HepG2 (cell line): ENCODE measurements around the gene CEP97. TPM values are rescaled to one million over a fixed set of nuclear protein-coding genes. Genes with fewer than 3 reads are reported as not detected.

Experiments used
- CBX2 ChIP-seq, 2 experiments: fragments of 200-600 bp in 1 of 2; sonication (generic); formaldehyde crosslinking in 1 of 2; IDR thresholded peaks; 2 replicates each; pipeline versions ENCODE4 v1.7.0 to v1.8.1; 2018 to 2022; ENCODE audit warnings: low read depth in 2 of 2, low read length in 1 of 2, mild to moderate bottlenecking in 1 of 2, missing genetic modification reagents in 1 of 2
- POLR2G ChIP-seq: fragments of 200-400 bp; formaldehyde crosslinking; IDR thresholded peaks from 2 replicates; pipeline ENCODE4 v1.6.1; 2018; ENCODE audit warnings: mild to moderate bottlenecking, low read depth, low read length, moderate library complexity
- SIX1 ChIP-seq: sonication (generic); formaldehyde crosslinking; IDR thresholded peaks from 2 replicates; pipeline ENCODE4 v1.4.0; 2020; ENCODE audit warnings: missing genetic modification reagents, borderline replicate concordance
- SRF ChIP-seq: IDR thresholded peaks from 2 replicates; pipeline ENCODE4 v1.6.1; 2011; ENCODE audit warnings: mild to moderate bottlenecking, low read depth, low read length, moderate library complexity
- ZNF3 ChIP-seq: IDR thresholded peaks from 2 replicates; pipeline ENCODE4 v1.7.0; 2017; ENCODE audit warnings: inconsistent platforms
- ZNF569 ChIP-seq: sonication (generic); formaldehyde crosslinking; IDR thresholded peaks from 2 replicates; pipeline ENCODE4 v1.5.0; 2020; ENCODE audit warnings: mild to moderate bottlenecking, missing genetic modification reagents, moderate library complexity, borderline replicate concordance
- ZNF670 ChIP-seq: sonication (generic); formaldehyde crosslinking; IDR thresholded peaks from 2 replicates; pipeline ENCODE4 v1.8.0; 2022; ENCODE audit warnings: mild to moderate bottlenecking, missing genetic modification reagents, borderline replicate concordance
- ZSCAN9 ChIP-seq: IDR thresholded peaks from 2 replicates; pipeline ENCODE4 v1.6.1; 2016; ENCODE audit warnings: borderline replicate concordance
- polyA plus RNA-seq, 8 experiments: library from polyadenylated mRNA; depleted of rRNA in 3 of 8; stranded (reverse) in 7 of 8; unstranded in 1 of 8; fragments of >200 nt; fragmentation: Illumina TruSeq in 4 of 8; extraction: Trizol in 4 of 8; gene quantifications; 2 replicates each; pipeline versions ENCODE4 v1.2.1 to v1.2.3, GENCODE V29; 2011 to 2016; ENCODE audit warnings: low read depth in 4 of 8, missing spikeins in 1 of 8, mixed read lengths in 1 of 8; ENCODE audit not compliant: insufficient read depth in 1 of 8
- total RNA-seq, 5 experiments: library from RNA; depleted of rRNA; stranded (reverse); fragments of >200 nt; fragmentation: Illumina TruSeq; extraction: Trizol; gene quantifications; 2 replicates each; pipeline ENCODE4 v1.2.3, GENCODE V29; 2016; ENCODE audit warnings: low read depth in 1 of 5
- TF ChIP-seq, protein P1 (sequence below): sonication (generic); formaldehyde crosslinking; IDR thresholded peaks from 2 replicates; pipeline ENCODE4 v1.9.0; 2021; ENCODE audit warnings: missing genetic modification reagents, borderline replicate concordance

CEP97 gene
- total and polyA plus RNA-seq, 2 of the 13 experiments (the other 11 are each of a cell fraction or from before 2014, with no cell fraction given), result 0.99 to 6.5 TPM

DNA sequence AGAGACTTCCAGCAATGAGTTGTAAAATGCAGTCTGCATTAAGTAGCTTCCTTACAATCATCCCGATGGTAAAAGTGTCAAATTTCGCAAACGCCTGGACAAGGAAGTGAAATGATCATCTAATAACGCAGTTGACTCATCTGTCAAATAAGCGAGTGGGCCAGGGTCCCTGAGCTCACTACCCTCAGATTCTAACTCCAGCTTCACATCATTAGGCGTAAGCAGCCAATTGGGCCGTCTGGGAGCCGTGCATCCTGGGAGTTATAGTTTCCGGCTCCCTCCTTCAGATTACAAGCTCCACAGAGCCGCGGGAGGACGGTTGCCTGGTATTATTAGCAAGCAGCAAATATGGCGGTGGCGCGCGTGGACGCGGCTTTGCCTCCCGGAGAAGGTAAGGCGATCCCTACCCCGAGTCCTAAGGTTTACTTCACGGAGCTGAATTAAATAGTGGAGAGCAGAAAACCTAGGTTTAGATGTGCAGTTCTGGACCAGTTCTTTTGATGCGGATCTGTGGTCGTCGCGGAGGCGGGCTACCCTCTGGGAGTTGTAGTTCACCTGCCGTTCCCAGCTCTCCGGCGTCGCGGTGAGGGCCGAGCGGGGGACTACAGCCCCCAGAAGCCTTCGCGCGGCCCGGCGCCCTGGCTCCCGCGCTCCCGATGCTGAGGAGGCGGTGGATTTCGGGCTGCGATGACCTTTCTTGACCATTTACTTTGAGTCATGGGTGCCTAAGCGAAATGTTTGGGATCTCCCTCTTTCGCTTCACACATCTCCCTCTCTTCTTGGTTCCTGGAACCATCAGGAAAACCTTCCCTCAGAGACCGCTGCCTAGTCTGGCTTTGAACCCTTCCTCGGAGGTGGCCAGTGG, at the start of gene CEP97 (continued):
- TF ChIP-seq, protein P1, sequence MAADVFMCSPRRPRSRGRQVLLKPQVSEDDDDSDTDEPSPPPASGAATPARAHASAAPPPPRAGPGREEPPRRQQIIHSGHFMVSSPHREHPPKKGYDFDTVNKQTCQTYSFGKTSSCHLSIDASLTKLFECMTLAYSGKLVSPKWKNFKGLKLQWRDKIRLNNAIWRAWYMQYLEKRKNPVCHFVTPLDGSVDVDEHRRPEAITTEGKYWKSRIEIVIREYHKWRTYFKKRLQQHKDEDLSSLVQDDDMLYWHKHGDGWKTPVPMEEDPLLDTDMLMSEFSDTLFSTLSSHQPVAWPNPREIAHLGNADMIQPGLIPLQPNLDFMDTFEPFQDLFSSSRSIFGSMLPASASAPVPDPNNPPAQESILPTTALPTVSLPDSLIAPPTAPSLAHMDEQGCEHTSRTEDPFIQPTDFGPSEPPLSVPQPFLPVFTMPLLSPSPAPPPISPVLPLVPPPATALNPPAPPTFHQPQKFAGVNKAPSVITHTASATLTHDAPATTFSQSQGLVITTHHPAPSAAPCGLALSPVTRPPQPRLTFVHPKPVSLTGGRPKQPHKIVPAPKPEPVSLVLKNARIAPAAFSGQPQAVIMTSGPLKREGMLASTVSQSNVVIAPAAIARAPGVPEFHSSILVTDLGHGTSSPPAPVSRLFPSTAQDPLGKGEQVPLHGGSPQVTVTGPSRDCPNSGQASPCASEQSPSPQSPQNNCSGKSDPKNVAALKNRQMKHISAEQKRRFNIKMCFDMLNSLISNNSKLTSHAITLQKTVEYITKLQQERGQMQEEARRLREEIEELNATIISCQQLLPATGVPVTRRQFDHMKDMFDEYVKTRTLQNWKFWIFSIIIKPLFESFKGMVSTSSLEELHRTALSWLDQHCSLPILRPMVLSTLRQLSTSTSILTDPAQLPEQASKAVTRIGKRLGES (CRISPR knock-in tag), result no peak
- TF ChIP-seq POLR2G (peak; percentile 49; the same call in 1 of the 2 replicates), ZSCAN9 (no peak), ZNF670 (CRISPR knock-in tag) (0 out of 2 replicates have a peak, but pooled peaks have one; percentile 71), SRF (no peak), SIX1 (CRISPR knock-in tag) (0 out of 2 replicates have a peak, but pooled peaks have one; percentile 11), ZNF569 (no peak), CBX2 (IDR thresholded peaks at IDR 0.05; ENCODE audit: low read depth, low read length) (no peak), CBX2 (CRISPR knock-in tag; IDR thresholded peaks at IDR 0.05; ENCODE audit: low read depth) (no peak), ZNF3 (CRISPR knock-in tag) (no peak)
